ENCODE data around the gene RBMS3.
"Not testable (repeated sequence)": the region's sequence is repeated elsewhere in the genome, so short reads cannot be mapped to it uniquely, and the experiment has no call there.

RBMS3 gene

DNA sequence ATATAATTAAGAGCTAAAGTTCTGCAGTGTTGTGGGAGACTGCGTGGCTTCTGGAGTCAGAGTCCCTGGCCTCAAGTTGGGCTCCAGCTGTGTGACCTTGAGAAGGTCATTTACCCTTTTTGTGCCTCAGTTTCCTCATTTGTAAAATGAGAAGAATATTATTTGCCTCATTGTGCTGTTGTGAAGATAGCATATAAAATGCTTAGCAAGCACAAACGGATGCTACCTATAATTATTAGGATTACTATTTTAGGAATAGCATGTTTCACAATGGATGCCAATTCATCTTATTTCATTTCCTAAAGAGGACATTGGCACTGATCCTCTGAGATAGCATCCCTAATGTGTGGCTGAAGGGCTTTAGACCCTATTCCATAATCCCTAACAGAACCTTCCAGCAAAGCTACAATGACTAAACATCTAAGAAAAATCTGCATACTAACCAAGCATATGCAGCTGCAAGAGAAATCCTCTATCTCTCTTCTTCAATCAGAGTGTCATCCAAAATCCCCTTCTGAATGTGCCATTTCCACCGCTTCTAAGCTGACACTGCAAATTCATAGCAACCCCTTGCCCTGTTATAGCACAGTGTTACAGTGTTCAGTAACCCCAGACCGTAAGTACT lies 148.3 kb downstream of the RBMS3 start:
- no peak for DNase-seq (ENCODE audit: low read depth in 2 of 2)

DNA sequence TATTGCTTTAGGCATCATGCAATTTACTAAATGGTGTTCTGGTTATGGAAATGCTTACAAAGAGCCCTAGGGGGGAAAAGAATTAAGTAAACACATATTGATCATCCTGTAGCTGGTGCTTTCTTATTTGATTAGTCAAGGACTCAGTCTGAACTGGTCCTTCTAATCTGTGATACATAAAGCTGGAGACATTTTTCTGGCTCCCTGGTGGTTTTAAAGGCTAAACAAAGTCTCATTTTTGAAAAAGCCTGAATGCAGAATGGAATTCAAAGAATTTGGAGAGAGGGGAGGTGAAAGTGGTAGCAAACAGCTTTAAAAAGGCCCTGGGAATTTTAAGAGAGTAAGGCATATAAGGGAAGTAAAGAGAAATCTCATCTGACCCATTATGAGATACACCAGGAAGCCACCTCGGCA lies 149.7 kb downstream of the RBMS3 start:
- DNase-seq (ENCODE audit: low read depth in 2 of 2), result peak; percentile 82 to 84

DNA sequence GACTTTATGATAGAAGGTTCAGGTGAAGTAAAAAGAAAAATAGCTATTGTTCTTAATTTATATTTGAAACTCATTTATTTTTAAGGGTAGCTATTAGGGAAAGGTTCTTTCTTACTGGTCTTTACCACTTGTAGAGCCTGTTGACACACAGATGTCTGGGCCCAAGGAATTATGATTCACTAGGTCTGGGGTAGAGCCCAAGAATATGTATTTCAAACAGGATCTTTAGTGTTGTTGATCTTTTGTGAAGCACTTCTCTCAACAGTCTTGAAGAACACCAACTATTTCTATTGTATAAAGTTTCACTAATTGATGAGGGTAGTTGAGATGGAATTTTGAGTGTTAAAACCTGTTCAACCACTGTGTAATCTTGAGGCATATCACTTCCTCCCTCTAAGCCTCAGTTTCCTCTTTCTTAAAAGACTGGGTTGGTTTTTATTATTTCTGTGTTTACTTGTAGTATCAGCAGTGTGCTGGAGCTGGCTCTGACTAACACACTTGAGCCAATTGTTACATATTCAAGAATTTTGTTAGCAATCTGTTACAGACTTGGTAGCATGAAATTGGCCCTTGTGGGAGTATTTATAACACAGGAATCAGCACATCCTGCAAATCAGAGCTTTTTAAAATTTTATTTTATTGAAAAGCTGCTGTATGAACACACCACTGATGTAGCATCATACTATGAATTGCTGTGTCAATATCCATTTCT lies 155.9 kb downstream of the RBMS3 start:
- no peak for DNase-seq (ENCODE audit: low read depth in 2 of 2)

DNA sequence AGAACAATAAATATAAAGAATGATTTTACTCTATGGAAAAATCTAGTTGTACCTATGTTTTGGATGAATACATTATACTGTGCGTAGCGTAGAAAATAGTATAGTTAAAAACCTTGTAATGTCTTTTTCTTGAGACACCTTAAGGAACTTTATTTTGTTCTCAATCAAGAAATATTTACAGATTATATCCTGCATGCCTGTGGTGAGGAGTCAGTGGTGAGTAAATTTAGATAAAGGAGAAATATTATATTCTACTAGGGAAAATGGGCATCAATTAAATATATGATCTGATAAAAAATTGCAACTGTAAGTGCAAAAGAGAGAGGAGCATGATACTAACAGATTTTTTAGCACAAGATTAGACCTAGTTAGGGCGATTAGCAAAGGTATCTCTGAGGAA lies 157.7 kb downstream of the RBMS3 start:
- DNase-seq (ENCODE audit: low read depth in 2 of 2), result no peak

DNA sequence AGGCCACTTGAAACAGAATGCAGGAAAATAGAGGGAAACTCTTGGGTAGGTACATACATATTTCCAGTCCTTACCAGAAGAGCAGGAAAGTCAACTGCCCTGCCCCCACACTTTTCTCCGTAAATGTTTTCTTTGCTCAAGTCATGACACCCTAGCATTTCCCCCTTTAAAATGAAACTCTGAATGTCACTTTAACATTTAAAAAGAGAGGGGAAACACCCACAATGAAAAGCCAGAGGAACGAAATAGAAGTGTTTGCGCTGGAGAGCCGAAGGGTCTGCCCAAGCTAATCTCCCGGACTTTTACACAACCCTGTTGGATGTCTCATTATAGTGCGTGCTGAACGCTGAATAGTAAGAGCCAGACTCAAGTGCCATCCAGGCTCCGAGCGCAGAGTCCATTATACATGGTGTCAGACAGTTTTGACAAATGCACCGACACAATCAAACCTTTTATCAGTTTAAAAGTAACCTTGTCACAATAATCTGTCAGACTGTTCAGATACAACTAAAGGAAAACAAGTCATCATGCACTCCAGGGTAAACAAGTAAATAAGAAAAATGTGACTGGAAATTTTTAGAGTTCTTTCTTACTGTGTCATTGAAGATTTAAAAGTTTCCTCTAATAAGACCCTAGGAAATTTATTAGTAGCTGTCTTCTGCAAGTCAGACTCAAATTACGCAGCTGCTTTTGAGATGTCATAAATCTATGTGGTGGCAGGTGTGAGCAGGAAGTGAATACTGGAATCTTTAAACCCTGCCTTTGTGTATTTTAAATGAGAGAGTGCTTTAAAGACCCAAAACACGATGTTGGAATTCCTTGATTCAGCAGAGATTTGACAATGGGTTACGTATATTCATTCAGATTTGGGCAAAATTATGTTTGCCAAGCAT lies 159.8 kb downstream of the RBMS3 start:
- DNase-seq (ENCODE audit: low read depth in 2 of 2), result no peak

DNA sequence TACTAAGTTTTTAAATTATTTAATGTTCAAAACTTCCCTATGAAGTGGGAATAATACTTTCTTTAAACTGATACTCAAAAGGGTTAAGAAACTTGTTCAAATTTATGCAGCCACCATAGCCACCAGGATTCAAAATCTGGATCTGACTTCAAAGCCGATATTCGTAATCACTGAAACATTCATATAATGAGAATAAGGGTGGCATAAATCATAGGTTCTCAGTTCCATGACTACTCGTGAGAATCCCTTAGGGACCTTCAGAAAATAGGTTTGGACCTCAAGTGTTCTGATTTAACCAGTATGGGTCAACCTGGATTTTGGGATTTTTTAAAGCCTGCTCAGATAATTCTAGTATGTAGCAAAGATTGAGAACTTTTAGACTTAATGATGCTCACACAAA lies 160.6 kb downstream of the RBMS3 start:
- no peak for DNase-seq (ENCODE audit: low read depth in 2 of 2)

DNA sequence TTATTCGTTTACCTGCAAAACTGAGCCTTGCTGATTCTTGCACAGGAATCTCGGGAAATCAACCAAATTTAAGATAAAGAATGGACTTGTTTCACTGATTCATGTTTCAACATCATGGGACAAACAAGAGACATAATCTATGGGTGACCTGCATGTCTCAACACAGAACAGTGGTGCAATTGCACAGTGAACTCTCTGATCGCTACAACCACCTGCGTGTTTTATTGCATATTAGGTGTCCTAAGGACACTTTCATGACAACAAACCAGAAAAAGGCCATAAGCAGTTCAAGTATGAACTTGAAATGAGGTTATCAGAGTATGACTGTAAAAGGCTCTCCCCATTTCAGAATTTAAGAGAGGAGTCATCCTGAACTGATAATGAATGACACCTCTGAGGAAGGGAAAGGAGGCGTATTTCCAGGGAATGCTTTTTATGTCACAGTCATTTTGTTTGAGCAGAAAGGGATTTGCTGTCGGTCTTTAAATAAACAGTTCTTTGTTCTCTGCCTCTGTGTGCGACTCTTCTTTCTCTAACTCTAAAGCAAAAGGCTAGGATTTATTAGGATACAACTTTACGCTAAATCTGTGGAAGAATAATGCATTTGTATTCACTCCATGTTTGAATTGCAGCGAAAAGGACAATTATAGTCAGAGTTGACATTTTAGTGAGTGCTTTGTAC lies 167.2 kb downstream of the RBMS3 start:
- no peak for DNase-seq (ENCODE audit: low read depth in 2 of 2)

DNA sequence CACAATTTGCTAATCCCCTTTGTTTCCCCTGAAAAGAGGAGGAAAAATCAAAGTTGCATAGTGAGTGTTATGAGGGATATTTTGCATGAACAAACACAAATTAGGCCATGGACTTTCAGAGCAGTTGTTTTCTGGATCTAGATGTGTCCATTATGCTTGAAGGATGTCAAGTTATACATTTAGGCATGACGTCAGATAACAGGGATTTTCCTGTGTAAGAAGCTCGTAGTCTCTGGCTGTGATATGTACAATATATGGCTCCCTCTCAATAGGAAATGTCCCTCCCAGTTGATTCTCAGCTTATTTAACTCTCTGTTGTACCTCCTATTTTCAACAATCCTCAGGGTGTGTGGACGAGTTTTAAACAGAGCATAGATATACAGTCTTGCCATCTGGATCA lies 171.0 kb downstream of the RBMS3 start:
- no peak for DNase-seq (ENCODE audit: low read depth in 2 of 2)

DNA sequence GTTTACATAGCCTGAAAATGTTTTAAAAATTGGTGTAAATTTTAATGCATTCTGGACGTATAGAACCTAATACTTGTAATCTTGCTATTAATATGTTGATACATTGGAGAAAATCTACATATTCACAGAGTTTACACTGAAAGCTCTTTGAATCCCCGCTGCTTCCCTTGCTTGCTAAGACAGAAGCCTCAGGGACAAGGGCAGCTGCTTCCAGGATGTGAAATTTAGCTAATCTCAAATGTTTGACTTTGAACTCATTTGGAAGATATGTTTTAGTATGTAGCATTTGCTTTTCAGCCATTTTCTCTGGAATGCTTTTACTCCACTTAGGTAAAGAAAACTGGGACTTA lies 172.0 kb downstream of the RBMS3 start:
- DNase-seq (ENCODE audit: low read depth in 2 of 2), result no peak

DNA sequence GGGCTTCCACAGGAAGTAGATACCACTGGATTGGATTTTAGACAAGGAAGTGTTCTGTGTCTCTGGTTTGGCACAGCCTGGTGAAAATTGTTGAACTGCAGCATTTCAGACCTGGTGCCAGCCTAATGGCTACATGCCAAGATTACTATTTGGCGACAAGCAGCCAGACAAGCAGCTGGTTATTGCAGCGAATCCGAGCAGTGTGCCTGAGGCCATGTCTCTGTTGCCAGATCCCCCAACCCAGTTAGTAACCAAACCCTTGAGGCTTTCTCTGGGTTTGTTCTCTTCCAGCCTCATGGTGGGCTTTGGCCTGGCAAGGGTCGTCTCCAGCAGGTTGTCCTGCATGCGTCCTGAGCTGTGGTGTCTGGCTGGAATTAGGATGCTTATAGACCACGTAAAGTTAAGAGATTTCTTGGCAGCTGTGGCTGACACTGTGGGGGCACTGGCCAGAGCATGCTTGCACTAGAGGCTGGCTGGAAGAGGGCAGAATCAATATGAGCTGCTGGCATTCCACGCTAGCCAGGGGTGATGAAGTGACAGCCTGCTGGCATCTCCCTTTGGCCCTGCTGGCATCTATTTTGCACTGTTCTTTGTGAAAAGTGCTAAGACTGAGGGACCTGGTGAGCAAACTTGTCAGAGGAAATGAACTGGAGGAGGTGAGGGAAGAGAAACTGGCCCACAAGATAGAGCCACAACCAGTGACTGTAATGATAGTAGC lies 172.6 kb downstream of the RBMS3 start:
- DNase-seq (ENCODE audit: low read depth in 2 of 2), result no peak

DNA sequence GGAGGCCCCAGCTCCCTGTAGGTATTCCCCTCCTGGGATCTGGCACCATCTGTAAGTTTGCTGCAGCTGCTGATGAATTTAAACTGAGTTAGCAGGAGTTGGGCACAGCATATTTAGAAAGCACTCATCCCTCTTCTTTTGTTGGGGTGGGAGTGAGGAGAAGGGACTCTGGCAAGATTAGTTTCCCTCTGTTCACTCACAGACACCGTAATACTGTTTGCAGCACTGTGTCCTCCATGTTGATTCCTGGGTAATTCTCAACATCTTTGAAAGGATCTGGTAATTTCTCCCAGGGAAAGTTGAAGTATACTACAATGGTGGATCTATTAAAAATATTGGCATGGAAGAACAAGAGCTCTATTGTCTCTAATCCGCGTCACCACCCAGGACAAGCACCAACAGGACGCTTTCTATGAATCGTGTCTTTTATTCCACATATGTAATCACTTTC lies 173.3 kb downstream of the RBMS3 start:
- no peak for DNase-seq (ENCODE audit: low read depth in 2 of 2)

DNA sequence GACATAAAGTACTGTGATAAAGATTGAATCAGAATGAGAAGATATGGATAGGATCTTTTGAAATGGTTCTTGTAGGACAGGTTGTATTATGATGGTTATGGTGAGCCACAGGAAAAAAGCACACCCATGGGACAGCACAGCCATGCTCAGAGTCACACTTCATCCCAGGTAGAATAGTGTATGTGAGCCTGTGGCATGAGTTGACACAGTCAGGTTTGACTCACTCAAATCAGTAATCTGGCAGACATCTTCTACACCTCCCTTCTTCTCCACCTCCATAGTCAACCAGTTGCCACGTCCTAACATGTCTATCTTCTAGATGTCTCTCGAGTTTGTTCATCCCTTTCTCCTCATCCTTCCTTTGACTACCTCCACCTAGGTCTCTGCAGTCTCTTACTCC lies 176.0 kb downstream of the RBMS3 start:
- no peak for DNase-seq (ENCODE audit: low read depth in 2 of 2)

DNA sequence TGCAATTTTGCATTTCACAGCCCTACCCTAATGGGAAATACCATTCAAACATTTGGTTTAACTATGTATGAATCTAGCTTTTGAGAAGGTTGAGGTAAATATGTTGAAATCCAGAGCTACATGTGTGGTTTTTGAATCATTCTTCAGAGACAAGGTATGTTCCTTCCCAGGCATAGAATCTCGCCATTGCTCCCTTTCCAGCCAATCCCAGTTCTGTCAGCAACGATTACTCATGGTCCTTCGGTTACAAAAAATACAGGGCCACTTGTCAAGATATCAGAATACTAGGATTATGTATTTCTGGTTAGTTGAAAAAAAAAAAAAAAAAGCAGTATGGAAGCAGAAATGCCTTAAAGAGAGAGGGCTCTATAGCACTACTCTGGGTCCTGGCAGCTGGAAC lies 182.4 kb downstream of the RBMS3 start:
- DNase-seq (ENCODE audit: low read depth in 2 of 2), result no peak

DNA sequence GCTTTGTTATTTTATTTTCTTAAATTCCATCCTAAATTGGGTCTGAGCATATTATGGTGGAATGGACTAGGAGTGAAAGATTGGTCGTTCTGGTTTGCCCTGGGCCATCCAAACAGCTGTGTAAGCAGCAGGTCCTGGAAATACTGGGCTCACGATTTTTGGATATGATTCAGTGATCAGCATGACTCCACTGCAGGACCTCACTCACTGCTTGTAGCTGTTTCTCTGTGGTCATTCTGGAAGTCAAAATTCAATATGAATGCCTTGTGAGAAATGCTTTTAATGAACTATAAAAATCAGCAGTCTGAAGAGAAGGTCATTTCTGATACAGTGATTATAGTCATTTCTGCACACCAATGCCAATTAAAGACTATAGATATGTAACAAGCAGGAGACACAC lies 185.0 kb downstream of the RBMS3 start:
- DNase-seq (ENCODE audit: low read depth in 2 of 2), result no peak

DNA sequence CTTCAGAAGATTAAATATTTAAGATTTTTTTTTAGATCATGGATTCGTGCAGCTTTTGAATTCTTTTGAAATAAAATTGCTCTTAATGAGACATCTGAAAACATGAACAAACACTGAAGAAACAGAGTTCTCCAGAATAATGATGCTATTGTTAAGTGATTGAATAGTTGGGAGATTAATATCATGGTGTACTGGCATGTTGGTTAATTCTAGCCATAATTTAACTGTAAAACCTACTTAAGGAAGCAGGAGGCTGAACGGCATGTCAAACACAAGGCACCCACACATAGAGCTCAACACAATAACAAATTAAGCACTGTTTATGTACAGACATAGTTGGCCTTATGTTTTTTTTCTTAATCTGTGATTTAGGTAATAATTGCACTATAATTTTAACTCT lies 185.6 kb downstream of the RBMS3 start:
- no peak for DNase-seq (ENCODE audit: low read depth in 2 of 2)

DNA sequence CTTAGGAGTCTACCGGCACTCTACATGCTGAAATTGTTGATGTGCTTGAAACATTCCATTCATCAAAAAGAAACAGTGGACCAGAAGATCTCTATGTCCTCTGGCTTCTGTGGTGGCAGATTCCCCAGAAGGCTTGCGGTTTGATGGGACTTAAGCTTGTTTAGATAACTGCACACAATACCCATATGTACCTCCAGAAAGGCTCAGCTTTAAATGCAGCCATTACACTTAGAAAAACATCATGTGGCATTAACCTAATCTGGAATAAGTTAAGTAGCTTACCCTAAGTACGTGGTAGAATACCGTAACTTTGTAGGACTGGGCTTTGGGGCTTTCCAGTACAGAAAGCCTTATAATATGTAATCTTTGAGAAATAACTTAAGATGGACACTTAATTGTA lies 187.3 kb downstream of the RBMS3 start:
- no peak for DNase-seq (ENCODE audit: low read depth in 2 of 2)

DNA sequence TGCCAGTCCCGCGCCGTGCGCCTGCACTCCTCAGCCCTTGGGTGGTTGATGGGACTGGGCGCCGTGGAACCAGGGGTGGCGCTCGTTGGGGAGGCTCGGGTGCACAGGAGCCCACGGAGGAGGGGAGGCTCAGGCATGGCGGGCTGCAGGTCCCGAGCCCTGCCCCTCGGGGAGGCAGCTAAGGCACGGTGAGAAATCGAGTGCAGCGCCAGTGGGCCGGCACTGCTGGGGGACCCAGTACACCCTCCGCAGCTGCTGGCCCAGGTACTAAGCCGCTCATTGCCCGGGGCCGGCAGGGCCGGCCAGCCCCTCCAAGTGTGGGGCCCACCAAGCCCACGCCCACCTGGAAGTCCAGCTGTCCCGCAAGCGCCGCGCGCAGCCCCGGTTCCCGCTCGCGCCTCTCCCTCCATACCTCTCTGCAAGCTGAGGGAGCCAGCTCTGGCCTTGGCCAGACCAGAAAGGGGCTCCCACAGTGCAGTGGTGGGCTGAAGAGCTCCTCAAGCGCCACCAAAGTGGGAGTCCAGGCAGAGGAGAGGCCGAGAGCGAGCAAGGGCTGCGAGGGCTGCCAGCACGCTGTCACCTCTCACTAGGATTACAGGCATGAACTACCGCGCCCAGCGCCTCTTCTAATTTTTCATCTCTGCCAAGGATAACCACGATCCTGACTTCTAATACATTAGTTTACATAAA lies 192.8 kb downstream of the RBMS3 start:
- DNase-seq (ENCODE audit: low read depth in 2 of 2), result not testable (repeated sequence)

DNA sequence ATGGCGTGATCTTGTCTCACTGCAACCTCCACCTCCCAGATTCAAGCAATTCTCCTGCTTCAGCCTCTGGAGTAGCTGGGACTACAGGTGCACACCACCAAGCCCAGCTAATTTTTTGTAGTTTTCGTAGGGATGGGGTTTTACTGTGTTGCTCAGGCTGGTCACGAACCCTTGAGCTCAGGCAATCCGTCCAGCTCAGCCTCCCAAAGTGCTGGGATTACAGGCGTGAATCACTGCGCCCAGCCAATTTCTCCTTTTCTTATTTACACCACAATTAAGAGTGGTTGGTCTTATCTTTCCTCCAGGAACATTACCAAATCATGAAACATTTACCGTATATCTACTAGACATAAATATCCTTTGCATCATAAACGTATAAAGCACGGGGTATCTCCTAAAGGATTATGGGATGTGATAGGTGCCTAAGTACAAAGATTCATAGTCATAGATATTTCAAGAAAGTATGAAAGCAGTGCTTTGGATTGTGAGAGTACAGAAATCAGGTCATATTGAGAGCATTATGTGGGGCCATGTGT lies 194.5 kb downstream of the RBMS3 start:
- DNase-seq (ENCODE audit: low read depth in 2 of 2), result no peak

DNA sequence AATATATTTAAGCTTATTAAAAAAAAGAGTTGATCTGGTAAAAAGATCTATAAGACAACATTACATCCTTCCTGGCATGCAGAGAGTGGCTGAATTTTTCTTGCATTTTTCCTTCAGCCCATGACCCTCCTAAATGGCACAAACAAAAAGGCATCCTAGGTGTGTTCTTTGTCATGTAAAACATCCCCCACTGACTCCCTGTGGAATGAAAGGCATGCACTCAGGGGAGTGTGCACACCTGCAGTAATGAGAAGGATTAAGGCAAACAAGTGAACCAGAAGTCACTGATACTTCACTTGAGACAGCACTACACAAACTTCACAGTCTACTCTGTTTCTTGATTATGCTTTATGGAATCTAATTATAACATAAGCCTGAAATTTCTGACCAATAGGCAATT lies 195.0 kb downstream of the RBMS3 start:
- no peak for DNase-seq (ENCODE audit: low read depth in 2 of 2)

DNA sequence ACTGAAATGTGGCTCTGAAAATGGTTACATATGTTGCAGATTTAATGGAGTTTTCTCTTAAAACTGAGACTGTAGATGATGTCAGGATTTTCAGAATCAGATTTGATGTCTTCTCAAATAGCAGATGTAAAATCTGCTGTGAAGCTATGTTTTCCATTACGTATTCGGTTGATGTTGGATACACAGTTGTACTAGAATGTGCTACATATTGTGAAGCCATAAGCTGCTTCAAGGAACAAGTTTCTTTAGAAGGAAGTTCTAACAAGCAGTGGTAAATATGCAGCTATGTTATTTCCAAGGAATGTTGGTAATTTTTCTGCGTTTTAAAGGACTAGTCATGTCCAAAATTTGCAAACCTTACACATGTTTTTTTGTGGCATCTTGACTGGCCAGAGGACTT lies 197.7 kb downstream of the RBMS3 start:
- DNase-seq (ENCODE audit: low read depth in 2 of 2), result no peak

DNA sequence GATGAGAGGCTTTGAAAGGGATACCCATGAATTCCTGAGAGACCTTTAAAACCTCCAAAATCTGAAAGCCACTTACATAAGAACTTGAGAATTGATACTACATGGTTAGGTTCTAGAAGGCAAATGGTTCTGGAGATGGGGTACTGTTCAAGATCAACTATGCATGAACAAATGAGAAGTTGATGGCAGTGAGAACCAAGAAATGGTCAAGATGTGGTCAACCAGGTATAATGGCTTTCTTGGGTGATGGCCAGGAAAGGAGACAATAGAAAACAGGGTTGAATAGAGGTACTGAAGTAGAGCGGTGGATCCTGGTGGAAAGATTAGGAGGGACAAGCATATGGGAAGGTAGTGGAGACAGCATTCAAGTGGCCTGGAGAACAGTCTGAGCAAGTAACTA lies 200.4 kb downstream of the RBMS3 start:
- DNase-seq (ENCODE audit: low read depth in 2 of 2), result no peak
